Keratinocyte (primary cell): ENCODE data around the gene LAMB4. TPM values are rescaled to one million over a fixed set of nuclear protein-coding genes. Genes with fewer than 3 reads are reported as not detected.

Experiments
- DNase-seq: peaks from one replicate; pipeline ENCODE4 v3.0.0-alpha.2; 2011; ENCODE audit warnings: low read depth, missing footprints, low spot score
- FAIRE-seq: peaks from 2 replicates; lab custom pipeline; 2011; peaks lifted over from hg19 to GRCh38; lab: Jason Lieb, UNC
- H2AFZ ChIP-seq: 2 replicates; pipeline ENCODE4 v1.6.0; 2012; ENCODE audit warnings: low read length, control low read depth, inconsistent platforms; ENCODE audit not compliant: control insufficient read depth
- H3K27ac ChIP-seq: 2 replicates; pipeline ENCODE4 v1.5.1; 2011; ENCODE audit warnings: low read length; ENCODE audit not compliant: control insufficient read depth, insufficient read depth
- H3K27me3 ChIP-seq: 3 replicates; pipeline ENCODE4 v1.6.0; 2011; ENCODE audit warnings: low read length; ENCODE audit not compliant: control insufficient read depth, insufficient read depth; ENCODE audit errors: extremely low read depth
- H3K36me3 ChIP-seq, 2 experiments: 2 replicates in 1 of 2; 3 replicates in 1 of 2; pipeline ENCODE4 v1.5.1; 2011; ENCODE audit warnings: low read length in 2 of 2, mild to moderate bottlenecking in 1 of 2; ENCODE audit not compliant: control insufficient read depth in 2 of 2, insufficient read depth in 2 of 2; ENCODE audit errors: extremely low read depth in 1 of 2
- H3K4me1 ChIP-seq: 3 replicates; pipeline ENCODE4 v1.5.1; 2011; ENCODE audit warnings: low read length; ENCODE audit not compliant: control insufficient read depth, insufficient read depth; ENCODE audit errors: extremely low read depth
- H3K4me2 ChIP-seq: 3 replicates; pipeline ENCODE4 v1.6.0; 2011; ENCODE audit warnings: low read depth, low read length; ENCODE audit not compliant: control insufficient read depth, insufficient read depth; ENCODE audit errors: extremely low read depth
- H3K4me3 ChIP-seq, 3 experiments: fragments of 200-600 bp in 1 of 3; sonication (generic) in 1 of 3; 2 replicates in 2 of 3; 3 replicates in 1 of 3; pipeline ENCODE4 v1.5.1; 2011 to 2016; ENCODE audit warnings: low read length in 3 of 3, mild to moderate bottlenecking in 3 of 3, control low read depth in 2 of 3, inconsistent platforms in 1 of 3, low read depth in 1 of 3, mixed read lengths in 1 of 3, mixed run types in 1 of 3, moderate library complexity in 1 of 3; ENCODE audit not compliant: control insufficient read depth in 2 of 3, insufficient read depth in 2 of 3; ENCODE audit errors: extremely low read depth in 1 of 3
- H3K79me2 ChIP-seq: 2 replicates; pipeline ENCODE4 v1.6.0; 2012; ENCODE audit warnings: low read length; ENCODE audit not compliant: control insufficient read depth, insufficient read depth
- H3K9ac ChIP-seq: 3 replicates; pipeline ENCODE4 v1.6.0; 2011; ENCODE audit warnings: low read length; ENCODE audit not compliant: control insufficient read depth, insufficient read depth; ENCODE audit errors: extremely low read depth
- H3K9me1 ChIP-seq: 3 replicates; pipeline ENCODE4 v1.6.0; 2011; ENCODE audit warnings: low read length; ENCODE audit not compliant: control insufficient read depth, insufficient read depth; ENCODE audit errors: extremely low read depth
- H3K9me3 ChIP-seq: 2 replicates; pipeline ENCODE4 v1.5.1; 2012; ENCODE audit warnings: low read depth, low read length; ENCODE audit not compliant: control insufficient read depth
- H4K20me1 ChIP-seq: 3 replicates; pipeline ENCODE4 v1.6.0; 2011; ENCODE audit warnings: low read length; ENCODE audit not compliant: control insufficient read depth, insufficient read depth; ENCODE audit errors: extremely low read depth
- EZH2 ChIP-seq: IDR thresholded peaks from one replicate; pipeline ENCODE4 v1.6.1; 2012; ENCODE audit warnings: inconsistent platforms, mild to moderate bottlenecking, low read length, moderate library complexity
- dilution Hi-C: fragments of 300-500 bp; cut with MboI; formaldehyde crosslinking; loops from one replicate; pipeline ENCODE4 v1.7.0; 2020; ENCODE audit warnings: low sequenced_read_pairs; ENCODE audit not compliant: extremely low pct_ligation_motif_present
- polyA plus RNA-seq, 5 experiments: library from polyadenylated mRNA; depleted of rRNA in 3 of 5; stranded (reverse) in 3 of 5; stranded (forward) in 1 of 5; unstranded in 1 of 5; fragments of >200 nt; gene quantifications; 1 replicate in 1 of 5; 2 replicates in 3 of 5; 3 replicates in 1 of 5; pipeline versions ENCODE4 v1.2.1 to v1.2.3, GENCODE V29; 2011 to 2012; ENCODE audit warnings: missing spikeins in 2 of 5, low read depth in 1 of 5, low replicate concordance in 1 of 5
- TF ChIP-seq, protein P1 (sequence below), 3 experiments: IDR thresholded peaks in 1 of 3; conservative IDR thresholded peaks in 1 of 3; optimal IDR thresholded peaks in 1 of 3; 2 replicates in 2 of 3; 3 replicates in 1 of 3; pipeline versions ENCODE3 to v1.5.1; 2011; ENCODE audit warnings: low read length in 3 of 3, mild to moderate bottlenecking in 3 of 3, moderate library complexity in 2 of 3, control low read depth in 1 of 3, inconsistent platforms in 1 of 3; ENCODE audit not compliant: insufficient read depth in 2 of 3; ENCODE audit errors: extremely low read depth in 1 of 3

LAMB4 gene
- polyA plus RNA-seq, 1 donor (not counting 4 experiments of a cell fraction or from before 2014, with no cell fraction given): 3.7 TPM

DNA sequence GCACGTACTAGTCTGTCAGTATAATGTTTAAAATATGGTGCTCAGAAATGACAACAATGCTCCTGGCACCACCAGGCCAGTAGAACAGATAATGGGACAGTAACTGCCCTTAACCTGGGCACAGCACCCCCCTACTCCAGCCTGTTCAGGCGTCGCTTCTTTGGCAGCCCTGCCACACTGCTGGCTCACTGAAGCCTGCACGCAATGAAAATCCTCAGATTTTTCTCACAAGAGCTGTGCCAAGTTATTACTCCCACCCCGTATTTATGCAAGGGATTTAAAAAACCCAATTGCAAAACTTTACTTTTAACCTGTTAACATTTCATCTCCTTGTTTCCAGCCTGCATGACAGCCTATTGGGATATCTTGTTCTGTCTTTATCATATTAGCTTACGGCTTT, 70.6 kb downstream of the LAMB4 start:
- dilution Hi-C loops: no loop called here

DNA sequence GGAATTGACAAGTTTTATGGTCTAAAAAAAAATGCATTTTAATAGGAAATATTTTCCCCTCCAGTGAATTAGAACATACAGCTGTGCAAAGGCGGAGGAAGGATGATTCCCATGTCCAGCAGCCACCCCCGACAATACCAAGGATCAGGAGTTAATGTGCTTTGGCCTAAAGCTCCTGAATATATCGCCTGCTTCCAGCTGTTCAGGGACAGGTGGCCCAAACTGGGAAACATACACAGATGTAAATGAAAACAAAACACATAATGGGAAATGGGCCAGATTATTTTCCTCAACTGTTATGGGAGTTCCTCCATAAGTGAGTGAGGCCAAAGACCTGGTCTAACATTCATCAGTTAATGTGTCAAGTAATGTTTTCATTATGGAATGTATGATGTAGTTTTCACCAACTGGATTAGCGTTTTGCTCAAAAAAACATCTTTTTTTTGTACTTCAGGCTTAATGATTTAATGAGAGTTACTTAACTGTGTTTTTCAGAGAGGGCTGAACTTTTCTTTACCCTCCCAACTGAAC, 72.1 kb downstream of the LAMB4 start:
- no peak for DNase-seq
- no peak for FAIRE-seq

More for the DNA sequence above, 70.6 kb downstream of the LAMB4 start:
- H3K27me3 ChIP-seq: no peaks in the 10 kb centered on the region
- H3K4me1 ChIP-seq: no peaks in the 10 kb centered on the region
- no peak overlapping the region for H2AFZ ChIP-seq
- FAIRE-seq (no peak), DNase-seq (no peak)
- H3K9me1 ChIP-seq: no peaks in the 10 kb centered on the region
- H3K27ac ChIP-seq: no peak overlapping the region
- H4K20me1 ChIP-seq: no peaks in the 10 kb centered on the region
- no peaks in the 10 kb centered on the region for H3K9me3 ChIP-seq
- no peak overlapping the region for H3K4me2 ChIP-seq
- no peaks in the 10 kb centered on the region for H3K36me3 ChIP-seq
- no peak overlapping the region for H3K4me3 ChIP-seq
- H3K79me2 ChIP-seq: no peaks in the 10 kb centered on the region
- no peak overlapping the region for H3K9ac ChIP-seq
- TF ChIP-seq EZH2: no peak
- TF ChIP-seq, protein P1, sequence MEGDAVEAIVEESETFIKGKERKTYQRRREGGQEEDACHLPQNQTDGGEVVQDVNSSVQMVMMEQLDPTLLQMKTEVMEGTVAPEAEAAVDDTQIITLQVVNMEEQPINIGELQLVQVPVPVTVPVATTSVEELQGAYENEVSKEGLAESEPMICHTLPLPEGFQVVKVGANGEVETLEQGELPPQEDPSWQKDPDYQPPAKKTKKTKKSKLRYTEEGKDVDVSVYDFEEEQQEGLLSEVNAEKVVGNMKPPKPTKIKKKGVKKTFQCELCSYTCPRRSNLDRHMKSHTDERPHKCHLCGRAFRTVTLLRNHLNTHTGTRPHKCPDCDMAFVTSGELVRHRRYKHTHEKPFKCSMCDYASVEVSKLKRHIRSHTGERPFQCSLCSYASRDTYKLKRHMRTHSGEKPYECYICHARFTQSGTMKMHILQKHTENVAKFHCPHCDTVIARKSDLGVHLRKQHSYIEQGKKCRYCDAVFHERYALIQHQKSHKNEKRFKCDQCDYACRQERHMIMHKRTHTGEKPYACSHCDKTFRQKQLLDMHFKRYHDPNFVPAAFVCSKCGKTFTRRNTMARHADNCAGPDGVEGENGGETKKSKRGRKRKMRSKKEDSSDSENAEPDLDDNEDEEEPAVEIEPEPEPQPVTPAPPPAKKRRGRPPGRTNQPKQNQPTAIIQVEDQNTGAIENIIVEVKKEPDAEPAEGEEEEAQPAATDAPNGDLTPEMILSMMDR (optimal IDR thresholded peaks at IDR 0.05 in 1 of 3, IDR thresholded peaks at IDR 0.05 in 1 of 3, conservative IDR thresholded peaks at IDR 0.05 in 1 of 3; ENCODE audit: extremely low read depth in 1 of 3, insufficient read depth in 2 of 3, low read length in 3 of 3): no peak

More for the DNA sequence above, 72.1 kb downstream of the LAMB4 start:
- Histone ChIP-seq H3K27ac (no peak overlapping the region), H3K36me3 (no peaks in the 10 kb centered on the region), H2AFZ (no peak overlapping the region), H3K4me1 (no peaks in the 10 kb centered on the region), H3K9me1 (no peaks in the 10 kb centered on the region), H3K4me2 (no peak overlapping the region), H4K20me1 (no peaks in the 10 kb centered on the region), H3K79me2 (no peaks in the 10 kb centered on the region), H3K27me3 (no peaks in the 10 kb centered on the region), H3K4me3 (no peak overlapping the region), H3K9me3 (no peaks in the 10 kb centered on the region), H3K9ac (no peak overlapping the region)
- TF ChIP-seq EZH2: no peak
- TF ChIP-seq, protein P1 (optimal IDR thresholded peaks at IDR 0.05 in 1 of 3, IDR thresholded peaks at IDR 0.05 in 1 of 3, conservative IDR thresholded peaks at IDR 0.05 in 1 of 3; ENCODE audit: extremely low read depth in 1 of 3, insufficient read depth in 2 of 3, low read length in 3 of 3): no peak
- dilution Hi-C loops: no loop called here
